Measurements from ENCODE around the gene S100A1. TPM values are rescaled to one million over a fixed set of nuclear protein-coding genes. Genes with fewer than 3 reads are reported as not detected.

The S100A1 gene
- total RNA-seq, 2 experiments from 2014 or later, result not detected

DNA sequence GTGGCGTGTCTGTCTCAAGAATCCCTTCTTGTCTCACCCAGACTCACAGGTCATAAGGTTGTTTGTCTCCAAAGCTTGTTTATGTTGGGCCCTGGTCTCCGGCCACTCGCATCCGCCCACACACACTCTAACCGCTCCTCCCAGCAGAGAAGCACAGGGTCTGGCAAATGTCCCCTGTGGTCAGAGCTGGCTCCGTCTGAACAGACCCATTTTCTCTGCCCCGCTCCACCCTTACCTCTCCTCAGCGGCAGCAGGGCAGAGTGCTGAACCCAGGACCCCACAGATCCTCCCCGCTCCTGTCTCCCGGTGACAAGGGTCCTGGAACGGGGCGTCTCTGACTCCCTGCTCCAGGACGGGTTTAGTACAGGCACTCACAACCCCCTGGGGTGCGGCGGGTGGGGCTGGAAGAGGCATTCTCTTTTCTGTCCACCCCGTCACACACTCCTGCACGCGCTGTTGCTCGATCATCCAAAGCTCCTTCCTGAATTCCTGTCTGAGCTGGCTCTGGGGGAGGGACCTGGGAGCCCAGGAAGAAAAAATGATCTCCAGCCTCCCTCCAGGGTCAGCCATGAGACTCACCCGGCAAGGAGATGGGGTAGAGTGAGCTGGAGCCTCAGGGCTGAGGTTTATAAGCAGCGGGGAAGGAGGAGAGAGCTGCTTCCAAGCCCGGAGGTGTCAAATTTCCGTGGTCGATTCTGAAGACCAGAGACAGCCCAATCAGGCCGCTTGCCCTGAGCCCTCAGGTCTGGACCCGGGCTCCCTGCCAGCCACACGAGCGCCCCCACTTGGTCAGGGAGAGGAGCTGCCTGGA, 1.1 kb upstream of the S100A1 start, which contains the start of gene S100A13:
S100A13 (minus strand) TSS at position 602 of the 811 bp plus-strand sequence. CDS start 1,033 bp downstream, outside the sequence.
- no peak for ATAC-seq (ENCODE audit: low read depth)
- Mint-ChIP-seq H3K4me1 (peaks cover 9% of the 10 kb centered on the region), H3K27ac (peak within 1 kb of the TSS; percentile 26), H3K27me3 (no peaks in the 10 kb centered on the region), H3K4me3 (no peak within 1 kb of the TSS), H3K9me3 (no peaks in the 10 kb centered on the region), H3K36me3 (peaks cover 2% of the 10 kb centered on the region)
- POLR2A ChIA-PET, result interaction anchor here (0.8 to 1.0 kb wide), 2 partner anchors 22 to 28 kb away, joined by 3 read pairs; no protein-coding TSS in a partner anchor
- no peak for DNase-seq

DNA sequence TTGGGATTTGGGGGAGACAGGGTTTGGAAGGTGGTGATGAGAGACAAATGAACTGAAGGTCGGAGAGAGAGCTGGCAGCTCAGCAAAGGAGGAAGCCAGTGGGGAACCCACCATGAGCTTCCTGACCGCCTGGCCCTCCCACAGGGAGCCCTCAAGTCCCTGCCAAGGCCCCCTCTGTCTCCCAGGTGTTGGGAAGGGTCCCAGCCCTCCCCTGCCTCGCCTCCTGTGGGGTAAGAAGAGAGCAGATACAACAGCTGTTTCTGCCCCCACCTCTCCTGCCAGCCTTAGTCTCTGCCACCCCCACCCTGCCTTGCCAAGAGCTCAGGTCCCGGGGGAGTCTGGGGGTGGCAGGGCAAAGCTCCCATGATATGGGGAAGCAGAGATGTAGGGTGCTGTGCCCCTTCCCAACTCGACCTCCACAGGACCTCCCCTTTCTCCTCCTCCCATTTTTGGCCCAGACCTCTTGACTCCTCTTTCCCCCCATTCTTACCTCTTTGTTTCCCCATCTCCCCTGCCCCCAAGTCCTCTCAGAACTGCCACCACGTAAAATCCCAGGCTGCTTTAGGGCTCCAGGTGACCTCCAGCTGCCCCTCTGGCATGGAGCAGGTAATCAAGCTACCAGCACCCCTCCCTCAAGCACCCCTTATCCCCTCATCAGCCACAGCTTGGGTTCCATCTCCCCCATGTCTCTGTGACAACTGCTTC, 556 bp downstream of the S100A1 start:
- Mint-ChIP-seq H3K27me3 (no peaks in the 10 kb centered on the region), H3K27ac (no peak overlapping the region), H3K9me3 (no peaks in the 10 kb centered on the region), H3K36me3 (peaks cover 4% of the 10 kb centered on the region), H3K4me1 (peaks cover 21% of the 10 kb centered on the region), H3K4me3 (no peak overlapping the region)
- ATAC-seq (ENCODE audit: low read depth) (no peak), DNase-seq (no peak)
- POLR2A ChIA-PET, result no interaction called here

DNA sequence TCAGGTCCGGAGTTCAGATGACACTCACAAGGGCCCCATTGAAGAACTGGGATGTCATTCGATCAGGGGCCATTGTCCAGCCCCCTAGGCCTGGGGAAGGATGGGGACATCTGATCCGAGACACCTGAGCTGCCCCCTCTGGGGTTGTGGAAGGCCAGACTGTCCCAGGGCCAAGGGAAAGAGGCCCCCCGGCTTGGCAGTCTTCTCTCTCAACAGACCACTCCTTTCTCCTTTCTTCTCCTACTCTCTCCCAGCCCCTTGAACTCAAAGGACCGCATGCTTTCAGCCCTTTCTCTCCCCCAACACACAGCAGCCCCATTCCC, 1.1 kb downstream of the S100A1 start:
- H3K27ac Mint-ChIP-seq, result no peak overlapping the region
- no peak overlapping the region for H3K4me3 Mint-ChIP-seq
- POLR2A ChIA-PET, result no interaction called here
- no peaks in the 10 kb centered on the region for H3K9me3 Mint-ChIP-seq
- H3K36me3 Mint-ChIP-seq, result peaks cover 5% of the 10 kb centered on the region
- ATAC-seq (ENCODE audit: low read depth) (no peak), DNase-seq (no peak)
- peaks cover 21% of the 10 kb centered on the region for H3K4me1 Mint-ChIP-seq
- H3K27me3 Mint-ChIP-seq, result no peaks in the 10 kb centered on the region

DNA sequence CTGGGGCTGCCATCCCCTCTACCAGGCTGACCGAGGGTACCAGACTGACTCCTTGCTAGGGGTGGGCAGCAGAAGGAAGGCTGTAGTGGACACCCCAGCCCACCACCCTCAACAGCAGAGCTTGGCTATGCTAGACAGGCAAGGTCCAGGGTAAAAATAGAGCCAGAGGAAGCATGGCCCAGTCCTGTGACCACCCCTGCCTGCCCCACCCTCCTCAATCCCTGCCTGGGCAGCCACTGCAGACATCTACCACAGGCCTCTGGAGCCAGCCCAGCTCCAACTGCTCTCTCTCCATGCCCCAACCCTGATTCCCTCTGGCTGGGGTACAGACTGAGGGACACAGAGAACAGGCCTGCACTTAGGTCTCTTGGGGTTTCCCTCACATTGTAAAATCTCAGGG, 1.7 kb downstream of the S100A1 start:
- Mint-ChIP-seq H3K4me1 (peaks cover 21% of the 10 kb centered on the region), H3K4me3 (no peak overlapping the region), H3K27ac (no peak overlapping the region), H3K36me3 (peaks cover 8% of the 10 kb centered on the region), H3K9me3 (no peaks in the 10 kb centered on the region), H3K27me3 (no peaks in the 10 kb centered on the region)
- no peak for ATAC-seq (ENCODE audit: low read depth)
- no peak for DNase-seq
- POLR2A ChIA-PET, result no interaction called here

DNA sequence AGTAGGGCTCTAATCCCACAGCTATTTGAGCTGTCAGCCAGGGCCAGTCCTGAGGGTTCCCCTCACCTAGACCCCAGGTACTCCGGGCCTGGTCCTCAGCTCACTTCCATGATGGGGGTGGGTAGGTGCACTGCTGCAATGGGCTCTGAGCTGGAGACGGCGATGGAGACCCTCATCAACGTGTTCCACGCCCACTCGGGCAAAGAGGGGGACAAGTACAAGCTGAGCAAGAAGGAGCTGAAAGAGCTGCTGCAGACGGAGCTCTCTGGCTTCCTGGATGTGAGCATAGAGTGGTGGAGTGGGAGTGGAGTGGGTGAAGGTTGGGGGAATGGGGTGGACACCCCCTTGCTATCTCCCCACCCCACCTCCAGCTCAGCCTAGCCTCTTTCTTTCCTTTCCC, 2.1 kb downstream of the S100A1 start:
- H3K27ac Mint-ChIP-seq, result no peak overlapping the region

DNA sequence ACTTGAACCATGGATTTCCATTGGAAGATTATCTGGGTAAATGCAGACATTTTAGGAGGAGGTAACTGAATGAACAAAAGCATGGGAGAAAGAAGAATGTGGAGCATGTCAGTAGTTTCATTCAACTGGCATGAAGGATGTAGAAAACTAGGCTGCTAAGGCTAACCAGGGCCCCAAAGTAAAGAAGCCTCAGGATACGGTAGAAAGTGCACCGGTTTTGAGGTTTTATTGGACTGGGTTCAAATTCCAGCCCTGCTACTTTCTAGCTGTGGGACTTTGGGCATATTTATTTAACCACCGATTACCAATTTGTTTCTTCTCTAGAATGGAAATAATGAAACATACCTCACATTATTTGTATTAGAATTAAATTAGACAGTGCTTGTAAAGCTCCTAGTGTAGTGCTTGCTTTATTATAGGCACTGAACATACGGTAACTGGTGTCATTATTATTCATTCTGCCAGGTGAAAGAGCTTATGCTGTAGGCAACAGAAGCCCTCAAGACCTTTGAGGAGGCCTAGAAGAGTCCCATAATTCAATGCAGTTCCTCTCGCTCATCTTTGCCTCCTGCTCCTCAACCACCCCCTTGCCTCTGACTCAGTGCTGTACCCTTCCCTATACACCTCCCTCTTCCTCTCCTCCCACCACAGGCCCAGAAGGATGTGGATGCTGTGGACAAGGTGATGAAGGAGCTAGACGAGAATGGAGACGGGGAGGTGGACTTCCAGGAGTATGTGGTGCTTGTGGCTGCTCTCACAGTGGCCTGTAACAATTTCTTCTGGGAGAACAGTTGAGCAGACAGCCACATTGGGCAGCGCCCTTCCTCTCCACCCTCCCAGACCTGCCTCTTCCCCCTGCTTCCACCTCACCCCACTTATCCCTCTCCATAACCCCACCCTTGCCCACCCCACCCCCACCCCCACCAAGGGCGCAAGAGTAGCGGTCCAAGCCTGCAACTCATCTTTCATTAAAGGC, 3.1 kb downstream of the S100A1 start:
- ATAC-seq (ENCODE audit: low read depth), result no peak
- no peak overlapping the region for H3K4me3 Mint-ChIP-seq
- peaks cover 11% of the 10 kb centered on the region for H3K36me3 Mint-ChIP-seq
- peaks cover 22% of the 10 kb centered on the region for H3K4me1 Mint-ChIP-seq
- no peaks in the 10 kb centered on the region for H3K27me3 Mint-ChIP-seq
- H3K9me3 Mint-ChIP-seq, result no peaks in the 10 kb centered on the region
- DNase-seq, result no peak
- no peak overlapping the region for H3K27ac Mint-ChIP-seq
- POLR2A ChIA-PET, result interaction anchor here (0.6 kb wide), 1 partner anchor 60 kb away, joined by 4 read pairs; no protein-coding TSS in a partner anchor

More for the DNA sequence above, 2.1 kb downstream of the S100A1 start:
- no peak for DNase-seq
- Mint-ChIP-seq H3K4me1 (peaks cover 21% of the 10 kb centered on the region), H3K4me3 (no peak overlapping the region), H3K27me3 (no peaks in the 10 kb centered on the region), H3K9me3 (no peaks in the 10 kb centered on the region), H3K36me3 (peaks cover 9% of the 10 kb centered on the region)
- POLR2A ChIA-PET, result no interaction called here
- ATAC-seq (ENCODE audit: low read depth), result no peak

DNA sequence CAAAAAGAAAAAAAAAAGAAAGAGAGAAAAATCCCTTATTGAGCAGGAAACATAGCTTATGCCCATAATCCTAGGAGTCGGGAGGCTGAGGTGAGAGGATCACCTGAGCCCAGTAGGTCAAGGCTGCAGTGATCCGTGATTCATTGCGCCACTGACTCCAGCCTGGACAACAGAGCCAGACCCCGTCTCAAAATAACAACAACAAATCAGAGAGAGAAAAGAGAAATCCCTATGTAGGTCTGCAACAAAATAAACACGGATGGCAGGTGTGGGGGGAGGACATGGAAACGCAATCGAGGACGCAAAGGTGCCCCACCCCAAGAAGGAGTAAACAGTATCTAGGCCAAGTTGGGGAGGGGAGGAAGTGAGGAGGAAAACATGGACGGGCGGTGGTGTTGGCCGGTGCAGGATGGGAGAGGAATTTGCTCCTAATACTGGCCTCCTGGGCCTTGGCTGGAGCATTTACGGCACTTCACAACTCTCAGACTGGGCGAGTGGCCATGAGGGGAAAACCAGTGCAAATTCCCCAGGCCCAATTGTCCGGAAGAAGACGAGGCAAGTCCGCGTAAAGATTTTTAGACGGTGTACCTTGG, 5.0 kb downstream of the S100A1 start:
- POLR2A ChIA-PET, result interaction anchor here (0.6 to 3.4 kb wide), 33 partner anchors 10 to 358 kb away, joined by 3 to 44 read pairs (median 8); partner anchors contain the start of genes CREB3L4, ILF2, INTS3 and JTB
- H3K27me3 Mint-ChIP-seq, result no peaks in the 10 kb centered on the region
- peaks cover 27% of the 10 kb centered on the region for H3K4me1 Mint-ChIP-seq
- H3K4me3 Mint-ChIP-seq, result peak overlapping the region; percentile 92
- H3K27ac Mint-ChIP-seq, result peak overlapping the region; percentile 100
- H3K9me3 Mint-ChIP-seq, result no peaks in the 10 kb centered on the region
- ATAC-seq (ENCODE audit: low read depth) (no peak), DNase-seq (no peak)
- H3K36me3 Mint-ChIP-seq, result peaks cover 15% of the 10 kb centered on the region

DNA sequence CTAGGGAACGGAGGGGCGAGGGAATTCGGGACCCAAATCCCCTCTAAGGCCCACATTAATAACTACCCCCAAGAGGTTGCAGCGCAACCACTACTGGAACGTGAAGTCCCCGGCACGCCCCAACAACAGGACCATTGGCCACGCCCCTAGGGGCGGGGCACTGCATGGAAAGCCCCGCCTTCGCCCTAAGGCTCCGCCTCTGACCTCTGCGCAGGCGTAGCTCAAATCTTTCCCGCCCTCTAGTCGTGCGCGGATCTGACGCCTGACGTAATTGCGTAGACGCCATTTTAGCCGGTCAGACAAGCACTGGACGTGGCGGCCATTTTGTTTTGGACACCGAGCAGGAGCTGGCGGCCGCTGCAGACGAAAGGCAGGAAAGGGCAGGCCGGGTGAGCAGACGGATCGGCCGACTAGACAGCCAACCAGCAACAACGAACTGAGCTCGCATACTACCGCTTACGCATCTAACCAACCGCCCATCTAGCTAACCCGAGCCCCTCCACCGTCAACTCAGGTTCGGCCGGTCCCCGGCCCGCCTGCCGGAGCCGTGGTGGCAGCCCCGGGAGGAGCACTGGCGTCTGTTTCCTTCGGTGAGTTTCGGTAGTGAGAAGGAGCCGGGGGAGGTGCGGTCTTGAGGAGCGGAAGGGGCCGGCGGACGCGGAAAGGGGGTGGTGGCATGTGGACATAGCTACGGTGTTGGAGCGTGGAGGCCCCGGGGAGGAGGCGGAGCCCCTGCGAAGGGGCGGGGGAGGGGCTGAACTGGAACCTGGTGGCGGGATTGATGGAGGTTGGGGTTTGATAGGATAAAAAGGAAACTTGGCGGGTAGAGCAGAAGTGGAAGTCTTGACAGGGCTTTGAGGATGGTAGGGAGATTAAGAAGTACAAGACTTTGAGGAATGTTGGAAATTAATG, 5.8 kb downstream of the S100A1 start, which contains the start of gene CHTOP:
CHTOP (plus strand) TSS at position 313 of the 912 bp plus-strand sequence. CDS start 2,523 bp downstream, outside the sequence.
- DNase-seq, result peak; percentile 99
- Mint-ChIP-seq H3K9me3 (no peaks in the 10 kb centered on the region), H3K27me3 (no peaks in the 10 kb centered on the region), H3K27ac (peak within 1 kb of the TSS; percentile 100), H3K4me1 (peaks cover 27% of the 10 kb centered on the region), H3K36me3 (peaks cover 16% of the 10 kb centered on the region), H3K4me3 (peak within 1 kb of the TSS; percentile 92)
- ATAC-seq (ENCODE audit: low read depth), result peak; percentile 94
- POLR2A ChIA-PET, result interaction anchor here (0.6 to 3.4 kb wide), 40 partner anchors 10 to 1102 kb away, joined by 3 to 44 read pairs (median 6); partner anchors contain the start of genes CREB3L4, GATAD2B, ILF2 and INTS3

DNA sequence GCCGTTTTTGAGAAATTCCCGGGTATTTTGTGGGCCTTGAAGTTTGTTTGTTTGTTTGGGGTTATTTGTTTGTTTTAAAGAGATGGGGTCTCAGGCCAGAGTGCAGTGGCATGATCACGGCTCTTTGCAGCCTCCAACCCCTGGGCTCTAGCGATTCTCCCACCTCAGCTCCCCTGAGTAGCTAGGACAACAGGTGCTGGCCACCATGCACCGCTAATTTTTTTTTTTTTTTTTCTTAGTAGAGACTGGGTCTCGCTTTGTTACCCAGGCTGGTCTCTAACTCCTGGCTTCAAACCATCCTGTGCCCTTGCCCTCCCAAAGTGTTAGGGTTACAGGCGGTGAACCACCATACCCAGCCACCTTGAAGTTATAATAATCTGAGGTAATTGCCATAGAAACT, 7.6 kb downstream of the S100A1 start:
- peak overlapping the region; percentile 92 for H3K4me3 Mint-ChIP-seq
- H3K27ac Mint-ChIP-seq, result peak overlapping the region; percentile 45
- ATAC-seq (ENCODE audit: low read depth) (no peak), DNase-seq (no peak)
- H3K36me3 Mint-ChIP-seq, result peaks cover 22% of the 10 kb centered on the region
- POLR2A ChIA-PET, result interaction anchor here (1.0 to 3.4 kb wide), 4 partner anchors 12 to 37 kb away, joined by 3 to 44 read pairs (median 21); partner anchors contain the start of genes ILF2 and SNAPIN
- no peaks in the 10 kb centered on the region for H3K27me3 Mint-ChIP-seq
- peaks cover 26% of the 10 kb centered on the region for H3K4me1 Mint-ChIP-seq
- H3K9me3 Mint-ChIP-seq, result no peaks in the 10 kb centered on the region

DNA sequence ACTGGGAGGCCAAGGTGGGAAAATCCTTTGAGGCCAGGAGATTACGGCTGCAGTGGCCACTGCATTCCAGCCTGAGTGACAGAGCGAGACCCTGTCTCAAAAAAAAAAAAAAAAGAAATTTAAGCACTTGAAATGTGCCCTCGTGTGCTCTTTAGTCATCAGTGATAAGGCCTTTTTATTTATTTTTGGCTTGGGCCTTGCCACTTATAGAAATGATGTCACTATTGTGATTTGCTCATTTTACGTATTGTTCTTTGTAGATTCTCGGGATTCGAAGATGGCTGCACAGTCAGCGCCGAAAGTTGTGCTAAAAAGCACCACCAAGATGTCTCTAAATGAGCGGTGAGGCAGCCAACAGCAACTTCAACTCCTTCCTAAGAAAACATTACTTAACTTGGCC, 8.1 kb downstream of the S100A1 start:
- POLR2A ChIA-PET, result interaction anchor here (1.0 kb wide), 1 partner anchor 22 kb away, joined by 3 read pairs; the partner anchor contains the start of gene SNAPIN
- Mint-ChIP-seq H3K4me3 (no peak overlapping the region), H3K36me3 (peaks cover 26% of the 10 kb centered on the region), H3K27ac (no peak overlapping the region), H3K27me3 (no peaks in the 10 kb centered on the region), H3K9me3 (no peaks in the 10 kb centered on the region), H3K4me1 (peaks cover 28% of the 10 kb centered on the region)
- DNase-seq (no peak), ATAC-seq (ENCODE audit: low read depth) (no peak)

DNA sequence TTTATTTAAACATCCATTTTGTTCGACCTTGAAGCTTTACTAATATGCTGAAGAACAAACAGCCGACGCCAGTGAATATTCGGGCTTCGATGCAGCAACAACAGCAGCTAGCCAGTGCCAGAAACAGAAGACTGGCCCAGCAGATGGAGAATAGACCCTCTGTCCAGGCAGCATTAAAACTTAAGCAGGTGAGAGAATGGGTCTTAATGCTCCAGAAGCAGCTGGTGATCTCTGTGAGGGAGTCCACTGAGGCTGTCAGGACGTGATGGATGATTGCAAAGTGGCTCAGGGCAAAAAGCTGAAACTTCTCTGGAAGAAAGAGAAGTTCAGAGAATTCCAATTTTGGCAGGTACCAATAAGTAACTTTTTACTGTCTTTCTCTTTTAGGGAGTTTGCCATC, 10.0 kb downstream of the S100A1 start:
- ATAC-seq (ENCODE audit: low read depth) (no peak), DNase-seq (no peak)
- Mint-ChIP-seq H3K4me1 (peaks cover 18% of the 10 kb centered on the region), H3K36me3 (peaks cover 32% of the 10 kb centered on the region), H3K27ac (no peak overlapping the region), H3K4me3 (no peak overlapping the region), H3K9me3 (no peaks in the 10 kb centered on the region), H3K27me3 (no peaks in the 10 kb centered on the region)
- POLR2A ChIA-PET, result interaction anchor here (0.7 to 1.9 kb wide), 4 partner anchors 11 to 102 kb away, joined by 4 to 5 read pairs (median 5); partner anchors contain the start of genes INTS3, S100A6 and SNAPIN

Data from activated naive CD8-positive, alpha-beta T cell treated with anti-CD3 and anti-CD28 coated beads, Interleukin-2, amount 10 ng/mL, durations not matched to agents 7 days and 5 days (primary cell).